Dermis microvascular lymphatic vessel endothelial cell (primary cell): ENCODE data around the gene CHMP6. TPM values are rescaled to one million over a fixed set of nuclear protein-coding genes. Genes with fewer than 3 reads are reported as not detected.
"Not testable (repeated sequence)": the region's sequence is repeated elsewhere in the genome, so short reads cannot be mapped to it uniquely, and the experiment has no call there.

Experiments
- DNase-seq, 2 donors: peaks; one replicate each; pipeline versions ENCODE4 v3.0.0 to v3.0.0-alpha.2; 2010; ENCODE audit warnings: low read depth in 2 of 2
- total RNA-seq: library from RNA; depleted of rRNA; stranded (reverse); fragments of >200 nt; gene quantifications from 2 replicates; pipeline ENCODE4 v1.2.1, GENCODE V29; 2014

The CHMP6 gene
- total RNA-seq, 1 donor from 2014 or later: 12.3 TPM

DNA sequence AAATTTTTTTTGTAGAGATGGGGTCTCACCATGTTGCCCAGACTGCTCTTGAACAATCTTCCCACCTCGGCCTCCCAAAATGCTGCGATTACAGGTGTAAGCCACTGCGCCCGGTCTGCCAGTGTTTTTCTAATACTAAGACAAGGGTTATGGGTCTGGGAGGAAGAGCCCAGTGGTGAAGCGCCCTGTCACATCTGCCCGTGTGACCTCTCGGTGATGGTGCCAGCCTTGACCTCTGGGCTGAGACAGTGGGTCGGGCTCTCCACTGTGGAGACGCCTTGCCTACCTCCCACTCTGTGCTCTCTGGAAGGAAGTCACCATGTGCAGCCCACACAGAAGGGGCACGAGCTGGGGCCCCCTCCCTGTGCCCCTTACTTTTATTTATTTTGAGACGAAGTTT, 38.2 kb downstream of the CHMP6 start:
- no peak for DNase-seq

DNA sequence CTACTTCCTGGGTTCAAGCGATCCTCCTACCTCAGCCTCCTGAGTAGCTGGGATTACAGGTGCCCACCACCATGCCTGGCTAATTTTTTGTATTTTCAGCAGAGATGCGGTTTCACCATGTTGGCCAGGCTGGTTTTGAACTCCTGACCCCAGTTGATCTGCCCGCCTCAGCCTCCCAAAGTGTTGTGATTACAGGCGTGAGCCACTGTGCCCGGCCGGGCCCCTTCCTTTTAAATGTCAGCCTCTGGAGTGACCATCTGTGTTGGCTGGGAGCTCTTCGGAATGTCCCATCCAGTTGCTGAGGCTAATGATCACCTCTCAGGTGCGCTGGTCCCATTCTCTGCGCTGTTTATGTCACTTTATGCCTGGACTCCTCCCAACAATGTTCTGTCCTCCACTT, 38.7 kb downstream of the CHMP6 start:
- not testable (repeated sequence) for DNase-seq

DNA sequence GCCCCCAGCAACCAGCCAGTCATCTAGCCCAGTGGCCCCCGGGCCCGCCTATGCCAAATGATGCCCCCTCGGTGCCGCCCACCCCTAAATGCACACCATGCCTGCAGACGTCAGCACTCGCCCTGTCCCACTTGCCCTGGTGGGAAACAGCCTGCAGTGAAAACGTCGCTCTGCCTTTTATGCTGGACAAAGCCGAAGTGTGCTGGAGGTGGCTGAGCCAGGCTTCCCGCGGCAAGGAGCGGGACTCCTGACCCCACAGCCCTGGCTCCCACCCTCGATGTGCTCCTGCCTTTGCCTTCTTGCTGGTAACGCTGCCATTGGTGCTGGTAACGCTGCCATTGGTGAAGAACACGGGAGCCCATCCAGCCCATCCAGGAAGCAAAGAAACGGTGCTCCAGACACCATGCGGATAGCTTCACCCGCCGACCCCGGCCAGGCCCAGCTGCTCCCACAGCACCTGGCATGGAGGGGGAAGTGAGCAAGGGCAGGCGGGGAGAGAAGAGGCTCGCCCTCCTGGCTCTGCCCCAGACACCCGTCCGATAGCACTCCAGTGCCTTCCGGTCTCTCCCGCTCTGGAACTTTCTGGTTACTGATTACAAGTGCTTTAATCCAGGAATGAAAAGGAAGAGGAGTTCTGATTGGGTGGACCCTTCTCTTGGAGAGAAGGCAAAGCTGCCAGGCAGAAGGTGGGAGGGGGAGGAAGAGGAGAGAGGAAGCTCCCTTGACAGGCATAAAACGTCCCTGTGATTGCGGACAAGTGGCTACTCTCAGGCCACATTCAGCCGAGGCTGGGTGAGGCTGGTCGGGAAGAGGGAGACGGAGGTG, 39.3 kb downstream of the CHMP6 start:
- peak in 1 of 2 donors; percentile 63 for DNase-seq

DNA sequence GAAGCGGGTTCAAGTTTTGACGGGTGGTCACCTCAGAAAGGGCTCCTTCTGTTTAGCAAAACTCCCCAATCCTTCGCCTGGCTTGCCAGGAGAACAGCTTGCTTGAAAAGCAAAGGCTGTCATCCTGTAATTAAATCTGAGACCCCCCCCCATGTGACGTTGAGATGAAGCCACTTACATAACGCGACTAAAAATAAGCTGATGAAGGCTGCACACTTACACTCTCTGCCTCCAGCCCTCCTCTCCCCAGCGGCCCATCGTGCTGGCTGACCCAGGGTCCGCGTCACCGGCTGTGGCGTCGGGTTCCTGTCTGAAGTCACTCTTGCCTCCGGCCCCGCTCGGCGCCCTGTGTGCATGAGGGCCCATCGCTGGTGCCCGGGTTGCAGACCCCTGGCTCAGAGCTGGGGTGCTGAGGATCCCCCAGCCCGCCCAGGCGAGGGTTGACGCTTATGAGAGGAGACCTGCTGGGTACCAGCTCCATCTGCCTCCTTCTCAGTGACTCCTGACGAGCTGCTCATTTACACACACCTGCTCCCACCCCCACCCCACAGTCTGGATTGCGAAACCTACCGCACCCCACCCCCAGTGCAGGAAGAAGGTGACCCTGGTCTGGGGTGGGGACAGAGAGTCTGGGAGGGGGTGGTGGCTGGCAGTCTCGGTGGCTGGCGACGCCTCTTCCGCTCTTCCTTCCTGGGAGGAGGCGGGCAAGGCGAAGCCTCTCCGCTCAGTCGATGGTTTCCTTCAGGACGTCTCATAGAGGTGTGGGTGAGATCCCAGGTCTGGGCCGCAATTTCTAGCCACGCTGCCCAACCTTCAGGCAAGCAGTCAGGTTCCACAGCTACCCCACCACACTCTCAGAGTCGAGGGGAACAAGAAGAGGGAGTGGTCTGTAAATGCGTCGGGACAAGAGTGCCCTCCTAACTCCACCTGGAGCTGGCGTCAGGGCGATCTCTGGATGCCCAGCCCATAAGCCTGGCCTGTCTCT, 40.2 kb downstream of the CHMP6 start:
- DNase-seq: no peak

DNA sequence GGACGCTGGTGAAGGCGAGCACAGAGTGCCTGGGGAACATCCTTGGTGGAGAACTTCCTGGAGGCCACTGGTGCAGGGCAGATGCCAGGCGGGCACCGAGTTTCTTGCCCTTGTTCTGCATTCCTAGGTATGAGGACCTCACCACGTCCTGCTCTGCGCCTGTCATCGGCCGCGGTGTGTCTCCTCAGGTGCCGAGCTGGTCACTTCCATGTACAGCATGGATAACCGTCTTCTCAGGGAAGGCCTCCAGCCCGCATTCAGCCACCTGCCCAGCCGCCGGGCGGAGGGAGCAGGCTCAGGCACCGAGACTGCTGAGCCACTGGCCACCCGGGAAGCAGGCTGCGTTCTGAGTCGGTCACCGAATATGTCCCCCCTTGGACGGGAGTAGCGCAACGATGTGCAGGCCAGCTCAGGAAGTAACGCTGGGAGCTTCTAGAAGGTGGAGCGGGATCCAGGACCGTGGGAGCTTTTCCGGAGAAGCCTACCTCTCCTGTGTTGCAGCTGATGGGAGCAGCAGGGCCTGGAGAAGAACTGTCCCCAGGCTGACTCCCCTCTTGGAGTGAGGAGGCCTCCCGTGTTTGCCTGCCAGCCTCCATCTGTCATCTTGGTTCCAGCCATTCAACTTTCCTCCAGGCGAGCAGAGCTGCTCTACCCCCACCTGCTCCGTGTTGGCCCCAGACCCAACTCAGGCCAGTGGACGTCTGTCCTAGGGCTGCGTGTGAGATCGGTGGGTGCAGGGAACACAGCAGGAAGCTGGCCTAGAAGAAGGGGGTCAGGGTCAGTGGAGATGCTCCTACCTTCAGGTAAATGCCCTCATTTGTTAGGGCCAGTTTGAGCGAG, 41.2 kb downstream of the CHMP6 start:
- DNase-seq: no peak

DNA sequence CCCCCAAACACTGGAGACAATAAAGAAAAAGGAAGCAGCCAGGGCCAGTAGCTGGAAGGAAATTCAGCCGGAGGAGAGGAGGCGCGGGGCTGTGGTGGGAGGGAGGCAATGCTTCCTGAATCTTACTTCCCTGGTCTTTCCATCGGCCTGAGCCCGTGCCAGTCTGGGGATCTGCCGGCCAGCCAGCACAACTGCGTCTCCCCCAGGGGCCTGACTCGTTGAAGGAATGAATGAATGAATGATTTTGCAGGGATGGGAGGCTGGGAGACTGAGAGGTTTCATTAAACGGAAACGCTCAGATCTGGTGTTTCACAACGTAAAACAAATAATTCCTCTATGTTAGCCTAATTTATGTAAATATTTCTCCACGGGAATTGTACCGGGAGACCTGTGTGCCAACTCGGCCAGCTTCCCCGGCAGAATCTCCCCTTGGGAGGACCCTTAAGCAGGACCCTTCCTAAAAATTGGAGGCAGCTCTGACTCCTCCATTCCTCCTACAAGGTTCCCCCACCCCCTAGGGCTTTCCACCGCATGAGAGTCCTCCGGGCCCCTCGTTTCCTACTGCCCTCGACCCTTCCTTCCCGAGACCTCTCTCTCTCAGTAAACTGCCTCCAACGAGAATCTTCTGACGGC, 42.0 kb downstream of the CHMP6 start:
- no peak for DNase-seq

DNA sequence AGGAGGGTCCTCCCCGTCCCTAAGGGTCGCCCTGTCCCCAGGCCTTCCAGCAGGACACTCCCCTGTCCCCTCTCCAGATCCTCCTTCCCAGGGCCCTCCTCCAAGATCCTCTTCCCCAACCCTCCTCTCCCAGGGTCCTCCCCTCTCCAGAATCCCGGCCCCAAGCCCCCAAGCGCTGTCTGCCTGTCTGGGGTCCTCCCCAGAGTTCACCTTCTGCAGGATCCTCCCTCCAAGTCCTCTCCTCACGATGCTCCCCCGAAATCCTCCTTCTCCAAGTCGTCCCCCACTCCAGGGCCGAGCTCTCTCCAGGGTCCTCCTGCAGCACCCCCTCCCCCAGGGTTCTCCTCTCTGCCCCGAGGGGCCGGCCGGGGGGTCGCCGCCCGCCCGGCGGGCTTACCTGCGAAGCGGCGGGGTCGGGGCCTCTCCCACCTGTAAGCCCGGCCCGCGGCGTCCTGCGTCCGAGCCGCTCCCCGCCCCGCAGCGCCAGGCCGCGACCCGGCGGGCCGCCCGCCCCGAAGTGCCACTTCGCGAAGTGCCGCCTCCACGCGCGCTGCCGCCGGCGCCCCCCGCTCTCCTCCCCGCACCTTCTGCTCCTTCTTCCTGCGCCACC, 42.6 kb downstream of the CHMP6 start:
- no peak for DNase-seq

DNA sequence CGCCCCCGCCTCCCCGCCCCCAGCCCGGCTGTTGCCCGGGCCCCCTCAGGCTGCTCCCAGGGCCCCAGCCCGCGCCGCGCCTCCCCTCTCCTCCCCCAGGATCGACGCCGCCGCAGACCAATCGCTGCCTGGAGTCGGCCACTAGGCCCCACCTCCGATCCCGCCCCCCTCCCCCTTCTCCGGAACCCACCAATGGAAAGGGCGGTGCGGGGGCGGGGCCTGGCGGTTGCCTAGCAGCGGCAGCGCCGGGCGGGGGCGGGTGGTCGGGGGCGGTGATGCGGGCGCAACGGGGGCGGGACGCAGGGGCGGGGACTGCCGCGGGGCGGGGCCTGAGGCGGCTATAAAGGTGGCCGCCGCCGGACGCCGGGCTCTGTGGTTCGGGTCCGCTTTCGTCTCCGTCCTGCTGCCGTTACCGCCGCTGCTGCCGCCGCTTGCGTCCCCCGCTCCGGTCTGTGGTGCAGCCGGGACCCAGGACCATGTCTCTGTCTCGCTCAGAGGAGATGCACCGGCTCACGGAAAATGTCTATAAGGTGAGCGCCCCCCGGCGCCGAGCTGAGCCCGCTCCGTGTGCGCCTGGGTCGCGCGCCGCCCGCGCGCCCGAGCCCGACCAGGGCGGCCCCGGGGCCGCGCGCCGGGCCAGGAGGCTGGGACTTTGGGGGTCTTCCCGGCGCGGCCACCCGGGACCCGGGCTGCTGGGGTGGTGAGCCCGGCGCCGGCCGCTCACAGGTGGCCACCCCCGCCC, 43.3 kb downstream of the CHMP6 start, which contains the start of gene BAIAP2:
Gene BAIAP2 (plus strand): TSS at position 373 of the 742 bp plus-strand sequence. CDS start 104 bp downstream, at position 477.
- peak; percentile 81 to 97 for DNase-seq

DNA sequence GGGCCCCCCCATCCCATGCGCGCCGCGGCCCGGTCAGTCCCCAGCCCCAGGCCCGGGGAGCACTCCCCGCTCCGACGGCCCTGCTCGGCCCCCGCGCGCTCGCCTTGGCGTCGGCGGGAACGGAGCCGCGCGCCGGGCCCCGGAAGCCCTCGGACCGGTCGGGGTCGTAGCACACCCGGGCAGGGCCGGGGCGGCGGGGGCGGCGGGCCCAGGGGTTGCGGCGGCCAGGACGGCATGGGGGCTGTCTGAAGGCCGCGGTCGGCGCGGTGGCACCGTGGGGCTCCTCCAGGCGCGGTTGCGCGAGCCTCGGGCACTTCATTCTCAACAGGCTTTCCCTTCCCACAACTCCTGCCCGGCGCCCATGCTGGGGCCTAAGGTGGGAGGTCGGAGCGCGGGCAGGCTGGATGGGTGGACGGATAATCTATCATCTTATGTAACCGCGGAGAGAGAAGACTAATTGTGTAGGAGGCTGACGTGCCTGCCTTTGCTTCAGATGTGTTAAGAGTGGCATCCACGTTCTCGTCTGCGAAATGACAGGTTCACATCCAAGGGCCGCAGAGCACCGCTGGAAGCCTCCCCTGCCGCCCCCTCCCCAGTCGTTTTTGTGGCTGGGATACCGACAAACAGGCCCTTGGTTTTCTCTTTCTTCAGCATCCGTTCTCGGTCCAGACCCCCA, 44.0 kb downstream of the CHMP6 start:
- peak in 1 of 2 donors; percentile 30 for DNase-seq

DNA sequence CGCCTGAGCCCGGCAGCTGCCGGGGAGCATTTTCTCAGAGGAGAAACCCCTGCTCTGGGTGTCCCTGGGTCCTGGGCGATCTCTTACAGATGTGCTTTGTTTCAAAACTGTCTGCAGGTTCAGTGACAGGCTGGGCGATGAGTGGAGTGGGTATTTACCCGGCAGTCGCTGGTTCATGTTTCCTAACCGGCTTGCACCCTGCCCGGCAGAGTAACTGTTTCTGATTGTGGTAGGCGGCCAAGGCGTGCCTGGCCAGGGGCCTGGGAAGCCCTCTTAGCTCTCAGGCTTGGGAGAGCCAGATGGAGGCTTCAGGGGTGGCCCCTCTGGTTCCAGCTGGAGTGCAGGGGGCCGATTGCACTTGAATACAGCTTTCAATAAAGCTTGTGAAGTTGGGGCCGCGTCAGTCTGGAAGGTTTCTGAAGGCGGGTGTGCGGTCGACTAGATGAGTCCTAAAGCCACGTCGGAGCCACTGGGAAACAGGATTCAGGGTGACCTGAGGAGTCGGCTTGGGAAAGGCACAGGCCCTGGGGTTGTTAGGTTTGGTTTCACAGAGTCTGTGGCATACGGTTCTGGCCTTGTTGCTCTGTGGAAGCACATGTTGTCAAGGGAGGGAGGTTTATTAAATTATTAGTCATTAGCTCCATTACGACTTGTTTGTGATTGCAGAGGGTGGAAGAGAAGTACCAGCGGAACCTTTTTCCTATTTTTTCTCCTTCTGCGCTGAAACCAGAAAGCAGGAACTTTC, 44.7 kb downstream of the CHMP6 start:
- peak in 1 of 2 donors; percentile 44 for DNase-seq

DNA sequence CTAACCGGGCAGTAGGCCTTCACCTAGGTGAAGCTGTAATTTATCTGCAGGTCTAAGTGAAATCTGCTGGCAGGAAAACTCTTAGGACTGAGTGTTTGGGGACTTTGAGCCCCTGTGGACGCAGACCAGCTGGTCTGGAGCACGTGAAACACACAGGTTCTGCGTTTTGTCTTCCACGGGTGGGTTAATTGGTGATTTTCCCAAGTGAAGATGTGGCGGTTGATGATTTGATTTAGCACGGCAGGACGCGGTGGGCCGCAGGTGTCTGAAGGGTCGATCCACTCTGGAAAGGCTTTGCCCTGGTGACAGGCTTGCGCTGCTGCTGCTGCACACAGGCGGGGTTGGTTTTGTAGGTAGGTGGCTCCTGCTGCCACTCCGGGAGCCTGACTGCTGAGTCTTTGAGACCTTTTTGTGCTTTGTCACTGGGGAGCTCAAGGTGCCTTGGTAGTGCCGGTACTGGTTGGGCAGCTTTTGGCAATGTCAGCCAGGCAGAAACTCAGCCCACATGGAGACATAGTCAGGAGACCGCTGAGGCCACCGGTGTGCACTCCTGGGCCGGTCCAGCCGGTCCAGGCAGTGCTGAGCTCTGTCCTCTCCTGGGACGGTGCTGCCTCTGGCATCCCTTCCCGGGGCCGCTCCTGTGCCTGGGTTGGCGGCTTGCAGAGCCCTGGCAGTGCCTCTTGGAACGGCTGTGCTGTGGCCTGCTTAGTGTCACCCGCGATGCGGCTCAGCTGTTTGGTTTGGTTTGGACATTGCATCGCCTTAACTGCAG, 45.6 kb downstream of the CHMP6 start:
- no peak for DNase-seq

DNA sequence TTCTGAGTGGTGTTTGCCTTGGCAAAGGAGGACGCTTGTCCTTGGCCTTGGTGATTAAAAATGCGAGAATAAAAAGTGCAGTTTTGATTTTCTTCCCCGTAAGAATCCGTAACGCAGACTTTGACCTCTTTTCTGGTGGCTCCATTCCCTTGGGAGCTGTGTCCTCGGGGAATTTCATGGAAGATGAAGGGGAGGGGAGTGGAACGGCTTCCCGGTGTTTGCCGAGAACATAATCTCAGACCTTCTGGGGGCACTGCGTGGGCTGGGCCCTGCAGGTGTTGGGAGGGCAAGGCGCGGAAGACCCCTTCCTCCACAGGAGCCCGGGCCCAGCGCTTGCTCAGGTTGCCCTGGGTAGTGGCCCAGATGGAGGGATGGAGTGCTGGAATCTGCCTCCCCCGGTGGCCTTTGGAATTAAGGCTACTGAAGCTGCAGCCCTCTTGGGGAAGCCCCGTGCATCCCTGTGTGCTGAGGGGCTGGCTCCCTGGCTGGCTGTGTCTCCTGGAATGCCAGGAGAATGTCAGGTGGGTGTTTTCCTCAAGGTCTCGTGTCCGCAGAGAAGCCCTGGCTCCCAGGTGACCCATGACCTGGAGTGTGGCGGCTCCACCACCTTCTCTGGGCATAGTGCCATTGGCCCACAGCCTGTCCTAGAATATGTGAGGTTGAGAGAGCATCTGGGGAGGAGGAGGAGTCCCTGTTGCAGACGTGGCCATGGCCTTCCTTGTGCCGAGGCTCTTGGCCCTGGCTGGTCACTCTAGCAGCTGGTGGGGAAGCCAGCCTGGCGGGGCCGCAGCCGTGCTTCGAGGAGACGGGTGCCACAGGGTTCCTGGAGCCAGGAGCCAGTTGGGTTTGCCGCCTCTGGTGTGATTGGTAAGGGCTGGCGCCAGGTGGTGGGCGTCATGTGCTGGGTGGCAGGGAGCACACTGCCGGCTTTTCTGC, 46.4 kb downstream of the CHMP6 start:
- DNase-seq: no peak

DNA sequence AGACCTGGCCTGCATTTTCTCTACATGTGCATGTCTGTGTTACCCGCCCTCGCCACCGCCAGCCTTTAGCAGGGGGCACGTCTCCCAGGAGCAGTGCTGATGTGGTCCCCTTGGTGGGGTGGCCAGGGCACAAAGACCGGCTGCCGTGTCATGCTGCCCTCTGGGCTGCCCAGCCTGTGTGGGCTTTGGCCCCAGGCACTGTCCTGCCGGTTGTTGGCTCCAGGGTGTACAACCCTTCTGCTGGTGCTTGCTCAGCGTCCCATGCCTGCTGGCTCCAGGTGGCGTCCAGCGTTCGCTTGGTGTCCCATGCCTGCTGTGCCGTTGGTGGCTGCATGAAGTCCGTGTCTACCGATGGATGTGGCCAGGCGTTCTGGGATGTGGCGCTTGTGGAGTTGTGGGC, 47.5 kb downstream of the CHMP6 start:
- no peak for DNase-seq

DNA sequence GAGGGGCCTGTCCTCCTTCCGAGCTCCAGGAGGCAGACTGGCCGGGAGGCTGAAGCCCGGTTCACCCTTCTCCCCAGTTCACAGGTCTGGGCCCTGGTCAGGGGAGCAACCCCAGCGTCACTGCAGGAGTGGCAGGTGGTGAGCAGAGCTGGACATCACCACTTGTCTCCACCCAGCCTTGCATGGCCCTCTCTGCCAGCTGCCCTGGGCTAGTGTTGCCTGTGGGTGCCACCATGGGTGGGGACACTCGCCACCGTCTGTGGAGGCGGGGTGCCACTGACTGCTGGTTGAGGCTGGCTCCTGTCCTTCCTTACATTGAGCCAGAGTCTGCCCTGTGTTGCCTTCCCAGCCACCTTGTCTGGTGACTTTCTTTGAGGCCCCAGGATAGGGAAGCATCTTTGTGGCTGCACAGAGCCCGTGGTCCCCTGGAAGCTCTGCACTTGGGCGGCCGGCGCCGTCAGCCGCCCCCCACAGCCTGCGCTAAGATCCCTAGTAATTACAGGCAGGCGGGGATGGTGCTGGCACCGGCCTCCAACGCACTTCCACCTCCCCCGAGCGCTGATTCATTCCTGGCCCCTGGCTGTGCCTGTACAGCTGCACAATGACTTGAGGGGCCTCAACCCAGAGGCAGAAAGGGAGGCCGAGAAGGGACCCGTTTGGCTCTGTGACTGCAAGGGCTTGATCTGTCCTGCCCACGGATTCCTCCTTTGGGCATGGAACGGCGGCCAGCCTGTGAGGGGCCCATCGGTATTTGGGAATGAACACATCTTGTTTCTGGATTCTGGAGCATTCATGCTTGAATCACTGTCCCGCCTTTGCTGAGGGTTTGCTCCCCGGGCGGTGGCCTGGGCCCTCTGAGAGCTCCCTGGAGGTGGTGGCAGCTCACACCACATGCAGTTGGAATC, 48.5 kb downstream of the CHMP6 start:
- peak in 1 of 2 donors; percentile 78 for DNase-seq

DNA sequence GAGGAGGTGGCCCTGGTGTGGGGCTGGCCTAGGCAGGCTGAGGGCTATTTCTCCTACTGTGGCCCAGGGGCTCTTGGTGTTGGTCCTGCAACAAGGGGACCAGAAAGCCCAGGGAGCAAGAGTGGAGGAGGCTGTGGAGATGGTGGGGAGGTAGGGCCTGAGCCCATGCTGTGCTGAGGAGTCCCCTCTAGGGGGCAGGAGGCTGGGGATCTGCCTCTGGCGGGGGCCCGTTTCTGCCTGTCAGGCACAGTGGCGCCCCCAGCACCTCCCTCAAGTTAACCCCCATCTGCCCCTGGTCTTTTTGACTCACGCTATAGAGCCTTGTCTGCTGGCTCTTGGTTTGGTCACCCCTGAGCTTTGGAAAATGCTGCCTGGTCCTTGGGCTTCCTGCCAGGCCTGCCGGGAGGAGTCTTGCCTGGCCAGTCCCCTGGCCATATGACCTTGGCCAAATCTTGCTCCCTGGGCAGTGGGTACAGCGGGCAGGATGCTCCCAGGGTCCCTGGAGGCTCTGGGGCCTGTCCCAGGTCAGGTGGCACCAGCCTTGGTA, 49.2 kb downstream of the CHMP6 start:
- peak in 1 of 2 donors; percentile 34 for DNase-seq
